Measurements from ENCODE around the gene PDZD8.

DNA sequence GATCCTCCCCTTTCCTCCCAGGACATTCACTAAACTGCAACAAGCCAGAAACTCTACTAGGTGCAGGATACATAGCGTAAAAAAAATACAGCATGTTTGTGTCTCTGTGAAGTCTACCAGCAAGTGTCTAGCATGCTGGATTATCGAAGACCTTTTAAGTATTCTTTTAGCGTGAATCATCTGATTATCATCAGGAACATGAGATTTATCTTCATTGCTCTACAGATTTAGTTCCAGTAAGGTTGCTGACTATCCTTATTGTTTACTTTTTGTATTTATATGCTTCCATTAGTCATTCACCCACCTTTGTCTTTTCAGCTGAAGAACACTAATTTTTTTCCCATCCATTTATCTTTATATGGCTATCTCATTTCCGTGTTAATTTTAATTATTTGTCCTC, 62.8 kb downstream of the PDZD8 start:
- TF ChIP-seq, protein P1, sequence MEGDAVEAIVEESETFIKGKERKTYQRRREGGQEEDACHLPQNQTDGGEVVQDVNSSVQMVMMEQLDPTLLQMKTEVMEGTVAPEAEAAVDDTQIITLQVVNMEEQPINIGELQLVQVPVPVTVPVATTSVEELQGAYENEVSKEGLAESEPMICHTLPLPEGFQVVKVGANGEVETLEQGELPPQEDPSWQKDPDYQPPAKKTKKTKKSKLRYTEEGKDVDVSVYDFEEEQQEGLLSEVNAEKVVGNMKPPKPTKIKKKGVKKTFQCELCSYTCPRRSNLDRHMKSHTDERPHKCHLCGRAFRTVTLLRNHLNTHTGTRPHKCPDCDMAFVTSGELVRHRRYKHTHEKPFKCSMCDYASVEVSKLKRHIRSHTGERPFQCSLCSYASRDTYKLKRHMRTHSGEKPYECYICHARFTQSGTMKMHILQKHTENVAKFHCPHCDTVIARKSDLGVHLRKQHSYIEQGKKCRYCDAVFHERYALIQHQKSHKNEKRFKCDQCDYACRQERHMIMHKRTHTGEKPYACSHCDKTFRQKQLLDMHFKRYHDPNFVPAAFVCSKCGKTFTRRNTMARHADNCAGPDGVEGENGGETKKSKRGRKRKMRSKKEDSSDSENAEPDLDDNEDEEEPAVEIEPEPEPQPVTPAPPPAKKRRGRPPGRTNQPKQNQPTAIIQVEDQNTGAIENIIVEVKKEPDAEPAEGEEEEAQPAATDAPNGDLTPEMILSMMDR (IDR thresholded peaks at IDR 0.05), result no peak
- no peak for TF ChIP-seq POLR2A (IDR thresholded peaks at IDR 0.05)

Measured in right lobe of liver (tissue), 4 donors.